NT2/D1 (cell line): ENCODE data around the gene LANCL3.
"Not testable (repeated sequence)": the region's sequence is repeated elsewhere in the genome, so short reads cannot be mapped to it uniquely, and the experiment has no call there.

ENCODE experiments used
- YY1 ChIP-seq: IDR thresholded peaks from 2 replicates; pipeline ENCODE4 v1.6.1; 2011; ENCODE audit not compliant: insufficient read length, insufficient read depth
- ZNF274 ChIP-seq: IDR thresholded peaks from 2 replicates; pipeline ENCODE4 v1.6.1; 2011; ENCODE audit warnings: mild to moderate bottlenecking, low read depth, low read length

GRCh38 chrX:37549619-37550018 lies 21.8 kb upstream of the LANCL3 start:
- TF ChIP-seq ZNF274, YY1: not testable (repeated sequence)
